RWPE2 (cell line): ENCODE results near the gene SEMA3E.

Source experiments
- ATAC-seq: fragments of 200-7000 bp; cut with Tn5 transposase; 3 replicates; pipeline ENCODE4 v1.9.1; 2021; ENCODE audit warnings: low read depth
- DNase-seq: peaks from one replicate; pipeline ENCODE4 v3.0.0-alpha.2; 2020; ENCODE audit warnings: low spot score
- H3K27ac ChIP-seq: fragments of 450-650 bp; 2 replicates; pipeline ENCODE4 v1.5.1; 2017; ENCODE audit warnings: mild to moderate bottlenecking; ENCODE audit not compliant: poor library complexity, severe bottlenecking
- H3K27me3 ChIP-seq: fragments of 250-450 bp; sonication (Bioruptor Pico); 2 replicates; pipeline ENCODE4 v1.5.1; 2021; ENCODE audit warnings: mild to moderate bottlenecking, moderate library complexity; ENCODE audit not compliant: insufficient read depth, poor library complexity, severe bottlenecking
- H3K36me3 ChIP-seq: fragments of 250-450 bp; sonication (Bioruptor Pico); 2 replicates; pipeline ENCODE4 v1.5.1; 2020; ENCODE audit warnings: low read depth, mild to moderate bottlenecking, moderate library complexity
- H3K4me1 ChIP-seq: fragments of 250-450 bp; sonication (Bioruptor Pico); 2 replicates; pipeline ENCODE4 v1.5.1; 2021; ENCODE audit warnings: mild to moderate bottlenecking, moderate library complexity; ENCODE audit not compliant: insufficient read depth, poor library complexity, severe bottlenecking
- H3K4me3 ChIP-seq: fragments of 250-450 bp; sonication (Bioruptor Pico); 2 replicates; pipeline ENCODE4 v1.5.1; 2021; ENCODE audit warnings: mild to moderate bottlenecking, moderate library complexity; ENCODE audit not compliant: severe bottlenecking
- H3K9me3 ChIP-seq: fragments of 250-450 bp; sonication (Bioruptor Pico); 2 replicates; pipeline ENCODE4 v1.5.1; 2021; ENCODE audit warnings: mild to moderate bottlenecking, moderate library complexity; ENCODE audit not compliant: severe bottlenecking
- CTCF ChIP-seq: fragments of 450-650 bp; IDR thresholded peaks from one replicate; pipeline ENCODE4 v1.5.1; 2017; ENCODE audit warnings: mild to moderate bottlenecking, moderate library complexity; ENCODE audit not compliant: poor library complexity, severe bottlenecking

SEMA3E gene

GRCh38 chr7:83362871-83363550 lies 285.9 kb downstream of the SEMA3E start:
- no peaks in the 10 kb centered on the region for H3K9me3 ChIP-seq
- H3K36me3 ChIP-seq: no peaks in the 10 kb centered on the region
- DNase-seq (no peak), ATAC-seq (no peak)
- H3K27ac ChIP-seq: no peak overlapping the region
- H3K27me3 ChIP-seq: no peaks in the 10 kb centered on the region
- H3K4me1 ChIP-seq: no peaks in the 10 kb centered on the region
- H3K4me3 ChIP-seq: no peak overlapping the region
- no peak for TF ChIP-seq CTCF

GRCh38 chr7:83359108-83359507 lies 289.8 kb downstream of the SEMA3E start:
- Histone ChIP-seq H3K27ac (no peak overlapping the region), H3K27me3 (peaks cover 5% of the 10 kb centered on the region), H3K9me3 (no peaks in the 10 kb centered on the region), H3K36me3 (no peaks in the 10 kb centered on the region), H3K4me1 (no peaks in the 10 kb centered on the region), H3K4me3 (no peak overlapping the region)
- DNase-seq (no peak), ATAC-seq (no peak)
- TF ChIP-seq CTCF: no peak

- DNase-seq: no peak
- peaks cover 5% of the 10 kb centered on the region for H3K27me3 ChIP-seq
Observed at GRCh38 chr7:83355143-83355542, 293.8 kb downstream of the SEMA3E start.

GRCh38 chr7:83347945-83348444 lies 300.9 kb downstream of the SEMA3E start:
- Histone ChIP-seq H3K9me3 (no peaks in the 10 kb centered on the region), H3K27me3 (no peaks in the 10 kb centered on the region), H3K27ac (no peak overlapping the region), H3K4me3 (no peak overlapping the region), H3K4me1 (no peaks in the 10 kb centered on the region), H3K36me3 (no peaks in the 10 kb centered on the region)
- ATAC-seq: peak; percentile 76; the same call in 2 of the 3 replicates
- no peak for DNase-seq
- no peak for TF ChIP-seq CTCF

More at GRCh38 chr7:83355143-83355542, 293.8 kb downstream of the SEMA3E start:
- Histone ChIP-seq H3K4me3 (no peak overlapping the region), H3K4me1 (no peaks in the 10 kb centered on the region), H3K9me3 (no peaks in the 10 kb centered on the region), H3K36me3 (no peaks in the 10 kb centered on the region), H3K27ac (no peak overlapping the region)
- no peak for TF ChIP-seq CTCF
- ATAC-seq: no peak

- H3K4me1 ChIP-seq: no peaks in the 10 kb centered on the region
- ATAC-seq (no peak), DNase-seq (no peak)
- no peak overlapping the region for H3K4me3 ChIP-seq
- no peak for TF ChIP-seq CTCF
- no peak overlapping the region for H3K27ac ChIP-seq
- H3K36me3 ChIP-seq: no peaks in the 10 kb centered on the region
- no peaks in the 10 kb centered on the region for H3K9me3 ChIP-seq
- H3K27me3 ChIP-seq: peaks cover 5% of the 10 kb centered on the region
Observed at GRCh38 chr7:83339907-83340306, 309.0 kb downstream of the SEMA3E start.
